GM21381 (cell line): ENCODE data around the gene HOXA5.

Experiments
- ATAC-seq: cut with Tn5 transposase; IDR thresholded peaks from one replicate; pipeline ENCODE4 v1.9.1; 2021; ENCODE audit warnings: mild to moderate bottlenecking, moderate library complexity; ENCODE audit not compliant: unreplicated experiment

The HOXA5 gene

GRCh38 chr7:27182861-27183681 is 39.6 kb upstream of the HOXA5 start:
- ATAC-seq, result no peak

- ATAC-seq, result no peak
These were observed 38.9 kb upstream of the HOXA5 start for GRCh38 chr7:27182285-27182841.

- ATAC-seq, result no peak
These were observed 38.4 kb upstream of the HOXA5 start for GRCh38 chr7:27181795-27182275.

- no peak for ATAC-seq
These were observed 37.2 kb upstream of the HOXA5 start for GRCh38 chr7:27180431-27181420.

- no peak for ATAC-seq
These were observed 36.3 kb upstream of the HOXA5 start for GRCh38 chr7:27179503-27180430.

- no peak for ATAC-seq
These were observed 35.5 kb upstream of the HOXA5 start for GRCh38 chr7:27179030-27179429.

GRCh38 chr7:27178366-27178765 is 34.9 kb upstream of the HOXA5 start:
- ATAC-seq, result no peak

- ATAC-seq, result no peak
These were observed 34.4 kb upstream of the HOXA5 start for GRCh38 chr7:27177795-27178320.

- no peak for ATAC-seq
These were observed 33.7 kb upstream of the HOXA5 start for GRCh38 chr7:27176962-27177794.

GRCh38 chr7:27176524-27176845 is 33.0 kb upstream of the HOXA5 start:
- ATAC-seq, result no peak

GRCh38 chr7:27175626-27176523 is 32.4 kb upstream of the HOXA5 start:
- ATAC-seq, result no peak

- no peak for ATAC-seq
These were observed 31.6 kb upstream of the HOXA5 start for GRCh38 chr7:27174874-27175625.

- ATAC-seq, result no peak
These were observed 30.7 kb upstream of the HOXA5 start, which contains the start of gene HOXA10 for GRCh38 chr7:27173956-27174873. Gene HOXA10, minus strand, starts transcription at chr7:27174320. Its CDS starts 14 bp downstream, at chr7:27174306.

GRCh38 chr7:27173511-27173955 is 30.1 kb upstream of the HOXA5 start:
- ATAC-seq, result no peak

GRCh38 chr7:27172823-27173510 is 29.5 kb upstream of the HOXA5 start:
- no peak for ATAC-seq
